Osteocyte (in vitro differentiated cells): Measurements from ENCODE around the gene SLC48A1. TPM values are rescaled to one million over a fixed set of nuclear protein-coding genes. Genes with fewer than 3 reads are reported as not detected.

Experiments
- DNase-seq: peaks from one replicate; pipeline ENCODE4 v3.0.0; 2021; ENCODE audit warnings: mixed read lengths; ENCODE audit not compliant: unreplicated experiment; ENCODE audit errors: extremely low spot score
- H3K27ac Mint-ChIP-seq: one replicate; pipeline ENCODE4 v1.8.0; 2021; ENCODE audit warnings: mild to moderate bottlenecking, mixed read lengths; ENCODE audit not compliant: unreplicated experiment
- H3K27me3 Mint-ChIP-seq: one replicate; pipeline ENCODE4 v1.8.0; 2021; ENCODE audit warnings: mixed read lengths; ENCODE audit not compliant: unreplicated experiment
- H3K36me3 Mint-ChIP-seq: one replicate; pipeline ENCODE4 v1.8.0; 2021; ENCODE audit warnings: mixed read lengths; ENCODE audit not compliant: unreplicated experiment
- H3K4me1 Mint-ChIP-seq: one replicate; pipeline ENCODE4 v1.8.0; 2021; ENCODE audit warnings: mixed read lengths; ENCODE audit not compliant: unreplicated experiment
- H3K4me3 Mint-ChIP-seq: one replicate; pipeline ENCODE4 v1.8.0; 2021; ENCODE audit warnings: mild to moderate bottlenecking, moderate library complexity, mixed read lengths; ENCODE audit not compliant: unreplicated experiment
- H3K9me3 Mint-ChIP-seq: one replicate; pipeline ENCODE4 v1.8.0; 2021; ENCODE audit warnings: mixed read lengths; ENCODE audit not compliant: unreplicated experiment
- CTCF ChIP-seq: fragments of 200-600 bp; sonication (generic); IDR thresholded peaks from 2 replicates; pipeline ENCODE4 v1.5.0; 2021; ENCODE audit warnings: antibody characterized with exemption, mild to moderate bottlenecking, moderate library complexity
- total RNA-seq: library from RNA; stranded (reverse); gene quantifications from 2 replicates; pipeline ENCODE4 v1.2.1, GENCODE V29; 2021

SLC48A1 gene
- total RNA-seq, 1 donor from 2014 or later: 21.2 TPM

GRCh38 chr12:47802312-47802711, 29.3 kb downstream of the SLC48A1 start:
- no peaks in the 10 kb centered on the region for H3K27me3 Mint-ChIP-seq
- peak; percentile 40 for TF ChIP-seq CTCF
- no peaks in the 10 kb centered on the region for H3K9me3 Mint-ChIP-seq
- peaks cover 13% of the 10 kb centered on the region for H3K36me3 Mint-ChIP-seq
- no peak for DNase-seq
- H3K4me1 Mint-ChIP-seq: peaks cover 51% of the 10 kb centered on the region
- H3K27ac Mint-ChIP-seq: peak overlapping the region; percentile 76
- no peak overlapping the region for H3K4me3 Mint-ChIP-seq

- no peak overlapping the region for H3K4me3 Mint-ChIP-seq
- no peaks in the 10 kb centered on the region for H3K27me3 Mint-ChIP-seq
- TF ChIP-seq CTCF: no peak
- H3K27ac Mint-ChIP-seq: peak overlapping the region; percentile 75
- H3K36me3 Mint-ChIP-seq: peaks cover 10% of the 10 kb centered on the region
- DNase-seq: no peak
- H3K4me1 Mint-ChIP-seq: peaks cover 61% of the 10 kb centered on the region
- no peaks in the 10 kb centered on the region for H3K9me3 Mint-ChIP-seq
Measured at GRCh38 chr12:47803191-47803875, 30.3 kb downstream of the SLC48A1 start.

- Mint-ChIP-seq H3K4me3 (no peak overlapping the region), H3K27ac (no peak overlapping the region), H3K9me3 (no peaks in the 10 kb centered on the region), H3K4me1 (peaks cover 69% of the 10 kb centered on the region), H3K36me3 (peaks cover 10% of the 10 kb centered on the region), H3K27me3 (no peaks in the 10 kb centered on the region)
- TF ChIP-seq CTCF: no peak
- no peak for DNase-seq
Measured at GRCh38 chr12:47804171-47804570, 31.1 kb downstream of the SLC48A1 start.

GRCh38 chr12:47805417-47805816, 32.4 kb downstream of the SLC48A1 start:
- peaks cover 68% of the 10 kb centered on the region for H3K4me1 Mint-ChIP-seq
- H3K36me3 Mint-ChIP-seq: peaks cover 10% of the 10 kb centered on the region
- DNase-seq: no peak
- TF ChIP-seq CTCF: no peak
- H3K27ac Mint-ChIP-seq: peak overlapping the region; percentile 71
- H3K4me3 Mint-ChIP-seq: no peak overlapping the region
- H3K9me3 Mint-ChIP-seq: no peaks in the 10 kb centered on the region
- H3K27me3 Mint-ChIP-seq: no peaks in the 10 kb centered on the region

- peaks cover 70% of the 10 kb centered on the region for H3K4me1 Mint-ChIP-seq
- H3K9me3 Mint-ChIP-seq: no peaks in the 10 kb centered on the region
- DNase-seq: no peak
- H3K36me3 Mint-ChIP-seq: peaks cover 10% of the 10 kb centered on the region
- H3K27me3 Mint-ChIP-seq: no peaks in the 10 kb centered on the region
- H3K4me3 Mint-ChIP-seq: no peak overlapping the region
- no peak for TF ChIP-seq CTCF
- peak overlapping the region; percentile 86 for H3K27ac Mint-ChIP-seq
Measured at GRCh38 chr12:47807338-47807737, 34.3 kb downstream of the SLC48A1 start.
